HG03520 (cell line): Measurements from ENCODE around the gene KLHDC7B.
"Not testable (repeated sequence)": the region's sequence is repeated elsewhere in the genome, so short reads cannot be mapped to it uniquely, and the experiment has no call there.

Experiments used
- ATAC-seq: cut with Tn5 transposase; IDR thresholded peaks from one replicate; pipeline ENCODE4 v1.9.1; 2021; ENCODE audit warnings: mild to moderate bottlenecking, moderate library complexity; ENCODE audit not compliant: unreplicated experiment

KLHDC7B gene

DNA sequence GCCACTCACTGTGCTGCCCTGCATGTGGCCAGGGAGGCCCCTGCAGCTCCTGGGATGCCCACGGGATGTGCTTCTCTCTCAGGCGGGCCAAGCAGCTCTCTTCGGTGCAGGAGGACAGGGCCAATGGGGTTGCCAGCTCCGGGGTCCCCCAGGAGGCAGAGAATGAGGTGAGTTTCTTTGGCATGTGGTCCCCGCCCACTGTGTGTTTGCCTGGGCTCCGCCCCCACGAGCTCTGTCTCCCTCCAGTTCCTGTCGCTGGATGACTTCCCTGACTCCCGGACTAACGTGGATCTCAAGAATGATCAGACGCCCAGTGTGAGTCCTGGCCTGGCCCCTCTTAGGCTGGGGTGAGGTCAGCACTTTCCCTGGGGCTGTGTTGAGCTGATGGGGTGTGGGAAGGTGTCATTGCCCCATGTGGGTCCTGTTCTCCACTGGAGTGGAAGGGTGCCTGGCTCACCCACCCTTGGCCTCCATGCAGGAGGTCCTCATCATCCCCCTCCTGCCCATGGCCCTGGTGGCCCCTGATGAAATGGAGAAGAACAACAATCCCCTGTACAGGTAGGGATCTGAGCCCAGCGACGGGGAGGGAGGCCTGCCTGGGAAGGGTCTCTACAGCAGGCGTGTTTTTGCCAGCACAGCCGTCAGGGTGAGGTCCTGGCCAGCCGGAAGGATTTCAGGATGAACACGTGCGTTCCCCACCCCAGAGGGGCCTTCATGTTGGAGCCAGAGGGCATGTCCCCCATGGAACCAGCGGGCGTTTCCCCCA lies 28.0 kb upstream of the KLHDC7B start:
- no peak for ATAC-seq

DNA sequence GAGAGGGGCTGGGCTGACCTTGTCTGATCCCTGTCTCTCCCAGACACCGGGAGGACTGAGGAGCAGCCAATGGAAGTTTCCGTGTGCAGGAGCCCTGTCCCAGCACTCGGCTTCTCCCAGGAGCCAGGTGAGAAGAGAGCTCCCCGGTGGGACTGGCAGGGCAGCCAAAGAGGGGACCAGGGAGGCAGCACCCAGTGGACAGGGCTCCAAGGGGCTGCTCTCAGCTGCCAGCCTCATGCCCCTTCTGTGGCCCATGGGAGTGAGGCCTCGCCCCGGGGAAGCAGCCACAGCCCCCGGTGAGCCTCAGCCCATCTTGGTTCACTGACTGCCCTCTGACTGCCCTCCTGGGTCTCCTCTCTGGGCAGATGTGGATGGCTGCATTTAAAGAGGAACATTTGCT lies 27.1 kb upstream of the KLHDC7B start:
- ATAC-seq, result no peak

DNA sequence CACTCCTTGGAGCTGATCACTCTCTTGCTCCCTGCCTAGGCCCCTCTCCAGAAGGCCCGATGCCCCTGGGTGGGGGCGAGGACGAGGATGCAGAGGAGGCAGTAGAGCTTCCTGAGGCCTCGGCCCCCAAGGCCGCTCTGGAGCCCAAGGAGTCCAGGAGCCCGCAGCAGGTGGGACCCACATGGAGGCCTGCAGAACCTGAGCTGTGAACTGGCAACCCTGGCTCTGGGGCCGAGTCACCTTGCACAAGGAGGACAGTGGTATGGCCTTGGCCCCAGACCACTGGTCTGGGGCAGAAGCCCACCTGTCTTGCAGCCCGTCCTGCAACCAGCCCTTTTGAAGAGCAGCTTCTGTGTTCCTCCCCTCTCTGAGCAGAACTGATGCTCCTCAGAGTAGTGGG lies 26.5 kb upstream of the KLHDC7B start:
- no peak for ATAC-seq

DNA sequence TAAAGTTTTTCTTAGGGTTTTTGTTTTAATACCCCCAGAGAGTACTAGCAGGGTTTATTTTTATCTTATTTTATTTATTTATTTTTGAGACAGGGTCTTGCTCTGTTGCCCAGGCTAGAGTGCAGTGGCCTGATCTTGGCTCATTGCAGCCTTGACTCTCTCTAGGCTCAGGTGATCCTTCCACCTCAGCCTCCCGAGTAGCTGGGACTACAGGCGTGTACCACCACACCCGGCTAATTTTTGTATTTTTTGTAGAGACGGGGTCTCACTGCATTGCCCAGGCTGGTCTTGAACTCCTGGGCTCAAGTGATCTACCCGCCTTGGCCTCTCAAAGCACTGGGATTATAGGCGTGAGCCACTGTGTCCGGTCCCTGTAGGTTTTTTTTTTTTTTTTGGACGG lies 25.5 kb upstream of the KLHDC7B start:
- ATAC-seq, result not testable (repeated sequence)

DNA sequence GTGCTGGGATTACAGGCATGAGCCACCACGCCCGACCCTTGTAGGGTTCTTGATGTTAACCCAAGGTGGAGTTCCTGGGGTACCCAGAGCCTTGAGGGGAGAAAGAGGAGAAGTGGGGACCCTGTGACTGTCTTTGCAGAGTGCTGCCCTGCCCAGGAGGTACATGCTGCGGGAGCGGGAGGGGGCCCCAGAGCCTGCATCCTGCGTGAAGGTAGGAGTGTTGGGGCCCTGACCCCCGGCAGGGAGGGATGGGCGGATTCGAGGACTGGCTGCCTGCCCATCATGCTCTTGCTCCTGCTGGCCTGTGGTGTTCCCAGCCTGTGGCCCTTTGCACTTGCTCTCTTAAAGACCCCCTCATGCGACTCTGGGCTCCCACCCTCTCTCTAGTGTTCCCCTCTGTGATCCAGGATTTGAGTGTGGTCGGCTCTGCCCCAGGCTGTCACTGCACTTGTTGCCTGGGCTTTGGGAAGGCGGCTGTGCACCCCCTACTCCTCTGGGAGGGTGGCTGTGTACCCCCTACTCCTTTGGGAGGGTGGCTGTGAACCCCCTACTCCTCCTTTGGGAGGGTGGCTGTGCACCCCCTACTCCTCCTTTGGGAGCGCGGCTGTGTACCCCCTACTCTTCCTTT lies 24.8 kb upstream of the KLHDC7B start:
- no peak for ATAC-seq

DNA sequence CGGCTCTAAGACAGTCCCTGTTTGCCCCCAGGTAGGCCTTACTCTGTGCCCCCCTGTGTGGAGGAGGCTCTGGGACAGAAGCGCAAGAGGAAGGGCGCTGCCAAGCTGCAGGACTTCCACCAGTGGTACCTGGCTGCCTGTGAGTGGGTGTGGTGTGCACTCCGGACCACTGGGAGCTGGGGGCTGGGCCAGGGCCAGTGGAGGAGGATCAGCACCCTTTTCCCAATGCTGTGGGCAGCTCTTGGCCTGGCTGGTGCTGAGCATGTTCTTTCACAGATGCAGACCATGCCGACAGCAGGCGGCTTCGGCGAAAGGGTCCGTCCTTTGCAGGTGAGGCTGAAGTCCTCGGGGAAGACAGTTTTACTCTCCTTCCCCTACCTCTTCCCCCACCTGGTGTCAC lies 24.0 kb upstream of the KLHDC7B start:
- no peak for ATAC-seq

DNA sequence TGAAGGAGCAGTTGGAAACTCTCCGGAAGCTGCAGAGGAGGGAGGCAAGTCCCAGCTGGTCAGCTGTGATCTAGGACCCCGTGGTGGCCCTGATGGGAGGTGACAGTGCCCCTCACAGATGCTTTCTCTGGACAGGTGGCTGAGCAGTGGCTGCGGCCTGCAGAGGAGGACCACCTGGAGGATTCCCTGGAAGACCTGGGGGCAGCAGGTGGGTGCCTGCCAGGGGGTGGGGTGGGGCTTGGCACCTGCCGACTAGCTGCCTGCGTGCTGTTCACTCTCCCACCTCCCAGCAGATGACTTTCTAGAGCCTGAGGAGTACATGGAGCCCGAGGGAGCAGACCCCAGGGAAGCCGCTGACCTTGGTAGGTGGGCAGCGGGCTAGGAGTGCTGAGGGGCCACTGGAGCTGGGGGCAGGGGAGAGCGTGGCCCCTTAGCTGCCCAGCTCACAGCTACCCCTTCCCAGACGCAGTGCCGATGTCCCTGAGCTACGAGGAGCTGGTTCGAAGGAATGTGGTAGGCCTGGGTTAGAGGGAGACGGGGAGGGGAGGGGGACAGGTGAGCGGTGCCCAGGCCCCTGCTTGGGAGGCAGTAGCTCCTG lies 23.4 kb upstream of the KLHDC7B start:
- no peak for ATAC-seq

DNA sequence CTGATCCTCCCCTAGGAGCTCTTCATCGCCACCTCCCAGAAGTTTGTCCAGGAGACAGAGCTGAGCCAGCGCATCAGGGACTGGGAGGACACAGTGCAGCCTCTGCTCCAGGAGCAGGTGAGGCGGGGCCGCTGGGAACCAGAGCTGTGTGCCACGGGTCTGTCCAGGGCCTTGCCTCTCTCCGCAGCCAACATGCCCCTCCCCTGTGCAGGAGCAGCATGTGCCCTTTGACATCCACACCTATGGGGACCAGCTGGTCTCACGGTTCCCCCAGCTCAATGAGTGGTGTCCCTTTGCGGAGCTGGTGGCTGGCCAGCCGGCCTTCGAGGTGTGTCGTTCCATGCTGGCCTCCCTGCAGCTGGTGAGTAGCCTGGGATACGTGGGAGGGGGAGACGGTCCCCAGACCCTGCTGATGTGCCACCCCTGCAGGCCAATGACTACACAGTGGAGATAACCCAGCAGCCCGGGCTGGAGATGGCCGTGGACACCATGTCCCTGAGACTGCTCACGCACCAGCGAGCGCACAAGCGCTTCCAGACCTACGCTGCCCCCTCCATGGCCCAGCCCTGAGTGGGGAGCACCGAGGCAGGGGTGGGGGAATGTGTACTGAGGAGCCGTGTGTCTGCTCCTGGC lies 22.8 kb upstream of the KLHDC7B start:
- ATAC-seq, result no peak

DNA sequence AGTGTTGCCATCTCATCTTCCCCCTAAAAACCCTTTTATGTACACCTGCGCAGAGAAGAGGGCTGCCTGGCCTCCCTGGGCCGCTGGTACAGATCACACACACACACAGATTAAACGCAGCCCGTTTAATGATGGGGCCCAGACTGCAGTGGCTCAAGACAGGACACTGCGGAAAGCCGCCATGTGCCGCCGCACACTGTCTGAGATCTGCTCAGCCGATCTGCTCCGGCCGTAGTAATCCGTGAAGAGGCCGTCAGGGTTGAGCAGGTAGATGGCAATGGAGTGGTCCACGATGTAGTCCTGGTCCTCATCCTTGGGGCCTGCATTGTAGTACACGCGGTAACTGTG lies 22.3 kb upstream of the KLHDC7B start:
- no peak for ATAC-seq

DNA sequence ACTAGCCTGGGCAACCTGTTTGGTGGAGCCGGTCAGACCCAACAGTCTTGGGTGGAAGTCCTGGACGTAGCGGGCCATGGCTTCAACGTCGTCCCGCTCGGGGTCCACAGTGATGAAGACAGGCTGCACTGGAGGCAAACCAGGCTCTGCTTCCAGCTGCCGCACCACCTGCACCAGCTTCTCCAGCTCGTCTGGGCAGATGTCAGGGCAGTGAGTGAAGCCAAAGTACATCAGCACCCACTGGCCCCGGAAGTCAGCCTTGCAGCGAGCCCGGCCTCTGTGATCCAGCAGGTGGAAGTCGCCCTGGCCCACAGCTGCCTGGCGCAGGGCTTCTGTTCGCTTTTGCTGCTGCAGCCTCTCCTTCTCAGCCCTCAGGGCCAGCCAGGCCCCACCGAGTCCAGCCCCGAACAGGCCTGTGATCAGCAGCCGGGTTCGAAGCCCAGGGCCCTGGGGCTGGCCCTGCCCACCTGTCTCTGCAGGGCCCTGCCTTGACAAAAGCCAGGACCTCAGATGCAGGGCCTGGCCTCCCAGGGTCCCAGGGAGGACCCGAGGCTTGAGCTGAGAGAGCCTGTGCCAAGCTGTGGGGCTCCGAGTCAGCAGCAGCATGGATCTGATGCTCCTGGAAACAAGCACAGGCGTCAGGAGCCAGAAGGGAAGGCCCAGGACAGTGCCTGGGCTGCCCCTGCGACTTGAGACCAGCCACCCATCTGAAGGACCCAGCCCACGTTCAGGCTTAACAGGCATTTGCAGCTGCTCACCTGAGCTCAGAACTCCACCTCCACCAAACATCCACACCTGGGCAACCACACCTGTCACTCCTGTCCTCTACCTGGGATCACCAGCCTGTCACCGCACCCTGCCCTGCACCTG lies 21.7 kb upstream of the KLHDC7B start:
- no peak for ATAC-seq

DNA sequence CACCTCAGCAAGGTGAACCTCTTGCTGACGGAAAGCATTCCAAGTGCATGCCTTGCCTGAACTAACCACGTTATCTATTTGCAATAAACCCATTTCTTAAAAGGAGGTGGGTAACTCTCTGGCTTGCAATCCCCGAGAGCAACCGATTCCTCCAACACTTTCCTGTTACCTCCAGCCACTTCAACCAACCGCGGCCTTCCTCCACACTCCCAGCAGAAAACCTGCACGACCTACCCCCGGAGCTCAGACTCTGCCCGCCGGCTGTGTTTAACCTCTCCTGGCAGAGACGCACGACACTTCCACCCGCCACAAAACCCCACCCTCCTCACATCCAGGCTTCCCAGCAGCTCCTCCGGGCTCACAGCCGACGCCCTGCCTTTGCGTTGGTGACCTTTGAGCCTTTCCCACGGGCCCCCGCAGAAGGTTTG lies 21.0 kb upstream of the KLHDC7B start:
- ATAC-seq, result no peak

DNA sequence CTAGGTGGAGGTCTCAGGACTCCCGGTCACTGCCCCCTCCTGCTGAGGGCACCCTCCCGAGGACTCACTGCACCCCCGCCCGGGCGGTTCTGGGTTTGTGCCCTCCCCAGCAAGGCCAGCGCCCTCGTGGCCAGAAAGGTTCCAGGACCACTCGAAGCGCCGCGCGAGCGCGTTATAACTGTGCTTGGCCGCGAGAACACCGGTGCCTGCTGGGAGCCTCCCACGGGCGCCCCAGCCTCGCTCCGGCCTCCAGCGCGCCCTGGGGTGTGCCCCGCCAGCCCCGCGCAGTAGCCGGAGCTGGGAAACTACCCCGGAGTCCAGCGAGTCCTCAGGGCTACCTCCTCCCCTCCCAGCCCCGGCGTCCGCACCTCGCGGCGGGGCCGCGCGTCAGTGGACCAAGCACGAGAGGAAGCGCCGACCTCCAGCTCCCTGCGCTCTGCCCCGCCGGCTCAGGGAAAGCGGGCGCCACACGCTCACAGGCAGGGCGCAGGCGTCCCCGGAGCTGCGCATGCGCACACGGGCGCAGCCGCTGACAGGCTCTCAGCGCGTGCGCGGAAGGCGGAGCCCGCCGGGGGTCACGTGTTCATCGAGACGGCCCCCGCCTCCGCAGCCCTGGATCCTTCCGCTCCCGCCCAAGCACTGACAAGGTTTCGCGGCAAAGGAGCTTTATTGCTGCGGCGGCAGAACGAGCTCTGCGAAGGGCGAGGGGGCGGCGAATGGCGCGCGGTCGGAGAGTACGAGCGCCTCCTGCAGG lies 20.4 kb upstream of the KLHDC7B start, which contains the start of gene SCO2:
SCO2 (minus strand) TSS at position 495 of the 754 bp plus-strand sequence. CDS start 1,187 bp downstream, outside the sequence.
- peak; percentile 28 for ATAC-seq

DNA sequence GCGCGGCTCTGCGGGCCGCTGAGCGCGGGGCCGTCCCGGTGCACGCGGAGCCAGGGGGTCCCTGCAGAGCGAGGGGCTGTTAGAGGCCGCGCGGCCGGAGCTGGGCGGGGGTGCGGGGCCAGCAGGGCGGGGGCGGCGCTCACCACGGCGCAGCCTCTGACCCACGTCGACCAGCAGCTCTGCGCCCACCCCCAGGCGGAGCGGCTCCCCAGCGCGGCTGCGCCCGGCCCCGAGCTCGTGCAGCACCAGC lies 19.9 kb upstream of the KLHDC7B start:
- ATAC-seq, result peak; percentile 13

DNA sequence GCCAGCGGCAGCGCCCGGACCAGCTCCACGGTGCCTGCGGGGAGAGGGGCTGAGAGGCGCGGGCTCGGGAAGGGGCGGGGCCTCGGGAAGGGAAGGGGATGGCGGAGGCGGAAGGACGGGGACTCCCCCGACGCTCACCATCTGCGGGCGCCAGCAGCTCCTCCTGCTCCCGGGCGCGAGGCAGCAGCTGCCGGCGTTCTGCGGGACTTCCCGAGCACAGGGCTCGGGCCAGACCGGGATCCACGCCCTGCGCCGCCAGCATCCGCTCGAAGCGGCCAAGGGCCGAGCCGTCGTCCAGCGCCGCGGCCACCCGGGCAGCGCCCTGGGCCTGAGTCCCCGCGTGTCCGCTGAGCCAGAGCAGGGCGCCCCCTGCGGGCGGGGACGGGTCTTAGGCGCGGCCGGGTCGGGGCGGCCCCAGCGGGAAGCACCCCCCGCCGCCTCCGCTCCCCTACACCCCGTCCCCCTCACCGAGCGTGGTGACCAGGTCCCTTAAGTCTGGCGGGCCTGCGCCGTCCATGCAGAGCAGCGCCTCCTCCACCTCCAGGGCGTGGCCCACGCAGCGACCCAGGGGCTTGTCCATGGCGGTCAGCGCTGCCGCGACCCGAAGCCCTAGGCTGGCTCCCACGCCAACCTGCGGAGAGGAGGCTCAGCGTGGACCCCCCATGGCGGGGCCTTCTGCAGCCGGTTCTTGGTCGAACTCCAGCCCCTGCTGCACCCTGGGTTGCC lies 19.4 kb upstream of the KLHDC7B start:
- ATAC-seq, result peak; percentile 25

DNA sequence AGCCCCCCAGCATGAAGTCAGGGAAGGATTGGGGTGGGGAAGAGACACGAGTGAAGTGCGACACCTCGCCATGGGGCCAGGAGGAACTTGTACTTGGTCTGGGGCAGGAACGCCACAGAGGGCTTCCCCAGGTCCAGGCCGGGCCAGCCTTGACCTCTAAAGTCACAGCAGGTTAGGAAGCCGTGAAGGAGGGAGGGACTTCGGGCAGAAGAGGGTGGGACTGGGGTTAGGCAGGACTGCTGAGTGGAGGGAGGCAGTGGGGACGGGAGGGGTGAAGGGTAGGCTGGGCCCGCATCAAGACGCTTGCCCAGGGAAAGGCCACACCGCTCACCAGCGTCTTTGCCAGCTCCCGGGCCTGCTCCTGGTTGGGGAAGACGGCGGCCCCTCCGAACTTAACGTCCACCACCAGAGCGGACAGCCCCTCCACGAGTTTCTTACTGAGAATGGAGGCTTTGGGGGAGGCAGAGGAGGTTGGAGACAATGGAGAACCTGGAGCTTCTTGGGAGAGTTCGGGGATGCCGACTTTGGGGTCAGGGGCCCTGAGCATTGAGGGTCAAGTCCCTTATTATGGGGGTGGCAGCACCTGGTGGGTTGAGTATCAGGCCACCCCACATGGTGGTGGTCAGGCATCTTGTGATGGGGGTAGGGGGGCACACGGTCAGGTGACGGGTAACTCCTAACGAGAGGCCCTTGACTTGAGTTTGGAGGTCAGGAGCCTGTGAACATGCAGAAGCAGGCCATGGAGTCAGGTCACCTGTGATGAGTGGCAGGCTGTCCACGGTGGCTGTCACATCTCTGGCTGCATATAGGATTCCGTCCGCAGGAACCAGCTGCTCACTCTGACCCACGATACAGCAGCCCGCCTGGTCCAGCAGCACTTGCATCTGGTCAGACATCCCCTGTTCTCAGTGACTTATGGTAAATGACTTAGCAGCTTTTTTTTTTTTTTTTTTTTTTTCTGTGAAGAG lies 18.6 kb upstream of the KLHDC7B start:
- ATAC-seq, result no peak

DNA sequence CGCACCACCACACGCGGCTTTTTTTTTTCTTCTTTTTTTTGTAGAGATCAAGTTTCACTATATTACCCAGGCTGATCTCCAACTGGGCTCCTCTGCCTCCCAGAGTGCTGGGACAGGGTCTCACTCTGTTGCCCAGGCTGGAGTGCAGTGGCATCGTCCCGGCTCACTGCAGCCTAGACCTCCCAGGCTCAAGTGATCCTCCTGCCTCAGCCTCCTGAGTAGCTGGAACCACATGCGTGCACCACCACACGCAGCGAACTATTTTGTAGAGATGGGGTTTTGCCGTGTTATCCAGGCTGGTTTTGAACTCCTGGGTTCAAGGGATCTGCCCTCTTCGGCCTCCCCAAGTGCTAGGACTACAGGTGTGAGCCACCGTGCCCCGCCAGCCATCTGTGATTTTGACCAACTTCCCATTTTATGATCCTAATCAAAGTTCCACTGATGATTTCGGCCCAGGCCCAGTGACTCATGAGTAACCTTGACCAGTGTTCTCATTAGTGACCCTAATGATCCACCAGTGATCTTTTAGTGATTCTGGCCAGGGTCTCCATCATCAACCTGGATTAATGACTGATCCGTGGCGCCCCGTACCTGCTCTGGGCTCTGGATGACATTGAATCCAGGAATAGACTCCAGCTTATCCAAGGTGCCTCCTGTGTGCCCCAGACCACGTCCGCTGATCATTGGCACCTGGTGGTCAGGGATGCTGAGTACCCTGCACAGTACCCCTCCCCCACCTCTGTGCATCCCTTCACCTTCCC lies 17.6 kb upstream of the KLHDC7B start:
- no peak for ATAC-seq

DNA sequence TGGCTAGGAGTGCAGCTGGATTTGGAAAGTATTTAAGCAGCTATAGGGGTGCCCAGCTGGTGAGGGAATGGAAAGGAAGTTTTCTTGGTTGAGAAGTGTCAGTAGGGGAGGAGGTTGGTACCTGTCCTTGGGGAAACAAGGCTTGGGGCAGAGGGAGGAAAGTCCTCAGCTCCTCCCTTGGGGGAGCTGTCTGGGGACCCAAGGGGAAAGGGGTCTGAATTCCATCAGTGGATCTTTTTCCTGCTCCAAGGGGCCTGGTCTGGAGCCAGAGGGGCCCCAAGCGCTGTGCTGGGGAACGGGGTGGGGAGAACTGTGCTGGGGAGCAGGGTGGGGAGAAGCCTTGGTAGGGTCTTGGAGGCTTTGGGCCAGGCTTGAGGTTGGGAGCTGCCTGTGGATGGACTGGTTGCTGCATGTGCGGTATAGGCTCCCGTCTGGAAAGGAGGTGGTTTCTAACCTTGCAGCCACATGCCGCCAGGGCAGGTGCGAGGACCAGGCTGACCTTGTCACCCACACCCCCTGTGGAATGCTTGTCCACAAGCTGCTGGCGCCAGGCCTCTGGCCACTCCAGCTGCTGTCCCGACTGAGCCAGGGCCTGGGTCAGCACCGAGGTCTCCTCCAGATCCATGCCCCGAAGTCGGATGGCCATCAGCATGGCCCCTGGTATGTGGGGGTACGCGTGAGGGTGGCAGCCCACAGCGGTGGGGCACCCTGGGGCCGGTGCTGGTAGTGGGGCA lies 16.9 kb upstream of the KLHDC7B start:
- no peak for ATAC-seq
